Measurements from ENCODE around the gene BHLHA9.

The BHLHA9 gene

GRCh38 chr17:1255041-1255440 lies 15.2 kb upstream of the BHLHA9 start:
- no peak for DNase-seq (ENCODE audit: low read depth in 2 of 2)

- no peak for DNase-seq (ENCODE audit: low read depth in 2 of 2)
Measured at GRCh38 chr17:1256699-1257098, 13.5 kb upstream of the BHLHA9 start.

GRCh38 chr17:1260086-1260769 lies 10.0 kb upstream of the BHLHA9 start:
- no peak for DNase-seq (ENCODE audit: low read depth in 2 of 2)

- DNase-seq (ENCODE audit: low read depth in 2 of 2): no peak
Measured at GRCh38 chr17:1260770-1261161, 9.5 kb upstream of the BHLHA9 start.

- DNase-seq (ENCODE audit: low read depth in 2 of 2): no peak
Measured at GRCh38 chr17:1264196-1264595, 6.0 kb upstream of the BHLHA9 start.

- DNase-seq (ENCODE audit: low read depth in 2 of 2): no peak
Measured at GRCh38 chr17:1267471-1267943, 2.7 kb upstream of the BHLHA9 start.

- DNase-seq (ENCODE audit: low read depth in 2 of 2): no peak
Measured at GRCh38 chr17:1271030-1271423, 783 bp downstream of the BHLHA9 start.

- no peak for DNase-seq (ENCODE audit: low read depth in 2 of 2)
Measured at GRCh38 chr17:1271441-1271840, 1.2 kb downstream of the BHLHA9 start.

GRCh38 chr17:1272701-1273100 lies 2.5 kb downstream of the BHLHA9 start:
- no peak for DNase-seq (ENCODE audit: low read depth in 2 of 2)

GRCh38 chr17:1273492-1274244 lies 3.4 kb downstream of the BHLHA9 start:
- no peak for DNase-seq (ENCODE audit: low read depth in 2 of 2)

- no peak for DNase-seq (ENCODE audit: low read depth in 2 of 2)
Measured at GRCh38 chr17:1274245-1274608, 4.0 kb downstream of the BHLHA9 start.

GRCh38 chr17:1275205-1275961 lies 5.1 kb downstream of the BHLHA9 start:
- no peak for DNase-seq (ENCODE audit: low read depth in 2 of 2)

- peak; percentile 38 to 58 for DNase-seq (ENCODE audit: low read depth in 2 of 2)
Measured at GRCh38 chr17:1275962-1276736, 5.9 kb downstream of the BHLHA9 start.

- DNase-seq (ENCODE audit: low read depth in 2 of 2): no peak
Measured at GRCh38 chr17:1280652-1281051, 10.4 kb downstream of the BHLHA9 start.

GRCh38 chr17:1286379-1287106 lies 16.3 kb downstream of the BHLHA9 start:
- no peak for DNase-seq (ENCODE audit: low read depth in 2 of 2)

GRCh38 chr17:1289695-1290094 lies 19.5 kb downstream of the BHLHA9 start:
- no peak for DNase-seq (ENCODE audit: low read depth in 2 of 2)

GRCh38 chr17:1290676-1291075 lies 20.4 kb downstream of the BHLHA9 start:
- no peak for DNase-seq (ENCODE audit: low read depth in 2 of 2)

- DNase-seq (ENCODE audit: low read depth in 2 of 2): peak in 1 of 2 donors; percentile 62
Measured at GRCh38 chr17:1294157-1294717, 24.0 kb downstream of the BHLHA9 start.

- peak in 1 of 2 donors; percentile 33 for DNase-seq (ENCODE audit: low read depth in 2 of 2)
Measured at GRCh38 chr17:1298606-1299005, 28.4 kb downstream of the BHLHA9 start.

- DNase-seq (ENCODE audit: low read depth in 2 of 2): no peak
Measured at GRCh38 chr17:1299552-1300370, 29.5 kb downstream of the BHLHA9 start.

All from stimulated activated CD4-positive, alpha-beta T cell treated with anti-CD3 and anti-CD28 coated beads, Interleukin-1b, Interleukin-23, amount 100 ng/mL, for 1 hour (primary cell).